T follicular helper cell (primary cell): ENCODE results near the gene MCRIP2.
"Not testable (repeated sequence)": the region's sequence is repeated elsewhere in the genome, so short reads cannot be mapped to it uniquely, and the experiment has no call there.

Experiments
- DNase-seq: peaks from one replicate; pipeline ENCODE4 v3.0.0-alpha.2; 2020; ENCODE audit warnings: low read depth
- total RNA-seq, 2 experiments: gene quantifications; one replicate each; lab custom pipeline; 2026; lab: John Stamatoyannopoulos, UW

The MCRIP2 gene, protein sequence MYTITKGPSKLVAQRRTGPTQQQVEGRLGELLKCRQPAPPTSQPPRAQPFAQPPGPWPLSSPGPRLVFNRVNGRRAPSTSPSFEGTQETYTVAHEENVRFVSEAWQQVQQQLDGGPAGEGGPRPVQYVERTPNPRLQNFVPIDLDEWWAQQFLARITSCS
- 20.6 to 26.3 reads per million in 2 experiments for total RNA-seq

DNA sequence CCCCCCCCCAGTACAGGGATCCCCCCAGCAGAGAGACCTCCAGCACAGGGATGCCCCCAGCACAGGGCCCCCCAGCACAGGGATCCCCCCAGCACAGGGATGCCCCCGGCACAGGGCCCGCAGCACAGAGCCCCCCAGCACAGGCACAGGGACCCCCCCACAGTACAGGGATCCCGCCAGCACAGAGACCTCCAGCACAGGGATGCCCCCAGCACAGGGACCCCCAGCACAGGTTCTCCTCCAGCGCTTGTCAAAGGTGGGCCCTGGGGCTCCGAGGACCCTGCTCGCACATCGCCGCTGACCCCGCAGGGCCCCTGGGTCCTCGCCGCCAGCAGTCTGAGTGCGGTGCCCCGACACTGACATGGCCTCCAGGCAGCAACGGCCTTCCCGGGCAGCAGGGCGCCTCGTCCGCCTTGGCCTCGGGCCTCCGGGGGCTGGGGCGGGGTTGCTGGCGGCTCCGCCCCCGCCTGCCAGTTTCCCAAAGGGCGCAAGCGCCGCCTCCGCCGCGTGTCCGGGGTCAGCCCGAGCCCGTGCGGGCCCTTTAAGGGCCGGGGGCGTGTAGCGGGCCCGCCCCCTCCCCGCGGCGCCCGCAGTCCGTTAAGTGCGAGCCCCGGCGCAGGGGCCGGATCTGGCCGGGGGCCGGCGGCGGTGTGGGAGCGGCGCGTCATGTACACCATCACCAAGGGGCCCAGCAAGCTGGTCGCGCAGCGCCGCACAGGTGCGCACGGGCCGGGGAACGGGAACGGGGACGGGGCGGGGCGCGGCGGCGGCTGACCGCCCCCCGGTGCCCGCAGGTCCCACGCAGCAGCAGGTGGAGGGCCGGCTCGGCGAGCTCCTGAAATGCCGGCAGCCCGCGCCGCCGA lies at the start of gene MCRIP2:
TSS of gene MCRIP2 (plus strand) at position 503 of the 863 bp plus-strand sequence. CDS start at position 667, 164 bp downstream.
- peak; percentile 20 for DNase-seq

DNA sequence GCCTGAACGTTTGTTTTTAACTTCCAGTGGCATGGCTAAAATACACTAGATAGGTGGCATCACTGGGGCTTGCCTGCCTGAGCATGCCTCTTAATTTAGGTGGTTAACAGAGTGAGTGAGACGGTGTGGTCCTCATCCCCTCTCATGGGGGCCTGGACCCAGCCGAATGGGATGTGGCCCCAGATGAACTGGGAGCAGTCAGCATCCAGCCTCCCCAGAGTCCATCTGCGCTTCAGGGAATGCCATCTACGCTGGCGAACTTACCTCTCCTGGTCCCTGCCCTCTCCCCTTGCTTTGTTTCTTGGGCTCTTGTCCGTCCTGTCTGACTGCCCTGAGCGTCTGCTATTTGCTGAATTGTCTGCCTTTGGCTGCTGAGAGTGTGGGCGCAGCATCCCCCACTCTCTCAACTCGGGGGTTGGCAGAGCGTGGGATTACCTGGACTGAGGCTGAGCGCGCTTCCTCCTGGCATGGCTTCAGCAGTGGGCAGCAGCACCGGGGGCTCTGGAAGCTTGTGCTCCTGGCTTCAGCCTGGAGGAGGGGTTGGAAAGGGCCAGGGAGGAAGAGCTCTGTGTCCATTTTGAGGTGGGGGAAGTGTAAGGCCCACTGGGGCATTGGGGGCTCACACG lies 49.6 kb upstream of the MCRIP2 start:
- no peak for DNase-seq

DNA sequence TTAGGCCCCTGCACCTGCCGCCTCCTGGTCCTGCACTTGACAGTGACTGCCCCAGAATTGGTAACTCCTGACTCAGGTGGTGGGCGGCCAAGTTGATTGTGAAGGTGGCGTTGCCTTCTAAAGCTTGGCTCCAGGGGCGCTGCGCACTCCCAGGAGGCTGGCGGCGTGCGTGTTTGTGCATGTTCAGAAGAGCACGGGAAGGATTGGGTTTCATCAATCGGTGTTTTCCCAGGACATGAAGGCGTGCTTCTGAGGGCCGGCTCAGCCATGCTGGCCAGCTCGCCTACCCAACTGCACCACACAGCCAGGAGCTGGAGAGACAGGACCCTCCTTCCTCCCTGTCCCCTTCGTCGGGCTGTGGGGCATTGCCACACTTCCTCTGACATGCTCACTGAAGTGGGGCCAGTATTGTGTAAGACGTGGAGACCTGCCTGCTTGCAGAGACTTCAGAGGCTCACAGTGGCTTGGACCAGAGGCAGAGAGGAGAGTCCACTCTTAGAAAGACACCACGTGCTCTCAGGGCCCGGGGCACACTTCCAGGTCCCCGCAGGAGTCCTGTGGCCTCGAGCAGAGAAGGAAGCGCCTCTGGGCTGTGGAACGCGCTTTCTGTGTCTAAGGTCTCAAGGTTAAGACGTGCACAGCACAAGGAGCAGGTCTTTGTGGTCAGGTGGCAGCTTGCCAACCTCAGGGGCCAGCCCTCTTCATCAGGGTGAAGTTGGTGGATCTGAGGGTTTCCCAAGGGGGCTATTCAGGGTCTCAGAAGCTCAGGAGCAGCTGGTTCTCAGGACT lies 48.9 kb upstream of the MCRIP2 start:
- DNase-seq, result no peak

DNA sequence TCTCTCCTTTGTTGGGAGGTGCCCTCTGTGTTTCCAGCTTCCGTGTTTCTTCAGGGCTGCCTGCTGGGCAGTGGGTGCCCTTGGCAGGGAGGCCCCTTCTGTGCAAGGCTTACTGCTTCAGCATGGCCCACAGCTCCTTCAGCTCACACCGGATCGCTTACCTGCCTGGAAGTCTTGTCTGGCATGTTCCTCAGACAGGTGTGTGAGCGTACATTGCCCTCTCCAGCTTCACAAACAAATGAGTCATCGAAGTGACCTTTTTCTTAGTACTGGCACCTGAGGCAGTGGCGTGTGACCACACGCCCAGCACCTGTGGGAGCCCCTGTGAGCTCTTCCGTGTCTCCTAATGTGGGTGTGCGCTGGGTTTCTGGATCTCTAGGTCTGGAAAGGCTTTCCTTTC lies 48.2 kb upstream of the MCRIP2 start:
- no peak for DNase-seq

DNA sequence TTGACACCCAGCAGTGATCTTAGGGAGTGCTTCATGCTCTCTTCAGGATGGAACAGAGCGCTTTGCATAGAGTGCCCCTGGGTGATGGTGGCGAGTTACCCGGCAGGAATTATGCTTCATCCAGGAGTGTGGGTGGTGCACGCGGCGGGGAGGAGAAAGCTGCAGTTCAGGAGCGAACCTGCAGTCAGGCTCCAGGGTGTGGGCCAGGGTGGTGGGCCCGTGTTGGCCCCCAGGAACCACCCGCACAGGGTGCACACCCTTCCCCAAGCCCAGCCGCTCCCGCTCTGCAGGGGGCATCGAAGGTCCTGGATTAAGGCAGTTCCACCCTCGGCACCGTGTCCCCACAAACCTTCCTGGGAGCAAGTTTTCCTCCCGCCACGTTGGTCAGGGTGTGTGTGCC lies 47.8 kb upstream of the MCRIP2 start:
- DNase-seq, result no peak

DNA sequence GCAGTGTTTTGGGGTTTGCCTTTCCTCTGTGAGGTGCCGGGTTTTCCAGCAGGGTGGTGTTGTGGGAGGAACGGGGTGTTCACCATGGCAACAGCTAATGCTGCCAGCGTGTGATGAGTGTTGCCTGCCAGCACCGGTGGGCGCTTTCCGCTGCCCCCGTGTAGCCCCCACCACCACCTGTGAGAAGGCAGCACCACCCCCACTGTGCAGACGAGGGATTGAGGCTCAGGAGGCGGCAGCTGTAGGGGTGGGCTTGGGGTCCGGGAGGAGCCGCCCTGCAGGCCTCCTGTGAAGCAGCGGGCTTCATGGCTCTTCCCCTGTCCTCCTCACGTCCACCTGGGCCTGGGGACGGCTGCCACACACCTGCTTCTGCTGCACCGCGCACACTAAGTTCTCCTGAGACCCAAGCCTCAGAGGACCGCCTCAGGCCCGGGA lies 46.5 kb upstream of the MCRIP2 start:
- no peak for DNase-seq

DNA sequence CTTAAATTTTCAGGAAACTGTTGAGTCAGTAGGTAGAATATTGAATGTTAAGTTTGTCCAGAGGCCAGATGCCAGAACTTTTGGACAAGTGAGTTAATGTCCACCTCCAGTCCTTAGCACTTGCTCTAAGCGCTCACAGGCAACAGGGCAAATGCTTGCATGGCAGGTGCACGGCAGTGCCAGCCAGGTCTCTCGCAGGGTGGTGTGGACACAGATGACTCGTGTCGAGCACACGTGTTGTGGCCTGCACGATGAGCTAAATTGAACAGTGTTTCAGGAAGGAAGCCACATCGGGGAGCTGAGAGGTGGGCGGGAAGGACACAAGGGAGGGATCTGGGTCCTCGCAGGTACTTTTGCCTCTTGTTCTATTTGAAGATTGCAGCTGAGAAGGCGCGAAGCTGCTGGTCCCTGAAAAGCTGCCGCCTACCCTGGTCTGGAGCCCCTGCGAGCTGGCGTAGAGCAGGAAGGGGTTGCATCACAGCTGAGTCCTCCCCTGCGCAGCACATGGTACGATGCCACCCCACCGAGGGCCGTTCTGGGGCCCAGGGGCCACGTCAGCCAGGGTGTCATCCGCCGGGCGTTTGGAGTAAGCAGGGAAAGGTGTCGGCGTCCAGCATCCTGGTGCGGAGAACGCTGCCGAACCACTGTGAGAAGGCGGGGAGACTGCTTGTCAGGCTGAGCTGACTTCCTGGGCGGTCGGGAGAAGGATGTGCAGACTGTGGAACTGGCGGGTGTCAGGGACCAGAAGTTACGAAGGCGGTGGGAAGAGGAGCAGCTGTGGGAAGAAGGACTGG lies 45.5 kb upstream of the MCRIP2 start:
- DNase-seq, result no peak

DNA sequence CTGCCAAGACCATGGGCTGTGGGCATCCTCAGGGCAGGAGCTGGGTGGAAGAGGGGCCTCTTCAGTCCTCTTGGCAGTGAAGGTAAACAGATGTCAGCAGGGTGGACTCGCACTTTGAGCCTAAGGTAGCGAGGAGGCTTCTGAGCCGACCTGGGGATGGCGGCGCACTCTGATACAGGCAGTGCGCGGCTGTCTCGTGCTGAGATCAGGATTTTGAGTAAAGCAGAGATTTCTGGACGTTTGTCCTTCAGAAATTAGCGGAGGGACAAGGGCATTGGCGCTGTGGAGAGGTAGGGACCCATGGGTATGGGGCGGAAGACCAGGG lies 44.9 kb upstream of the MCRIP2 start:
- DNase-seq, result no peak

DNA sequence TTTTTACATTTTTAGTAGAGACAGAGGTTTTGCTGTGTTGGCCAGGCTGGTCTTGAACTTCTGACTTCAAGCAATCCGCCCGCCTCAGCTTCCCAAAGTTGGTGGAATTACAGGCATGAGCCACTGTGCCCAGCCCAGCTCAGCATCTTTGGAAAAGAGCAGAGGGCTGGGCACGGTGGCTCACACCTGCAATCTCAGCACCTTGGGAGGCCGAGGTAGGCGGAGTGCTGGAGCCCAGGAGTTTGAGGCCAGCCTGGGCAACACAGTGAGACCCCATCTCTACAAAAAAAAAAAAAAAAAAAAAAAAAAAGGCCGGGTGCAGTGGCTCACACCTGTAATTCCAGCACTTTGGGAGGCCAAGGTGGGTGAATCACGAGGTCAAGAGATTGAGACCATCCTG lies 44.0 kb upstream of the MCRIP2 start:
- not testable (repeated sequence) for DNase-seq

DNA sequence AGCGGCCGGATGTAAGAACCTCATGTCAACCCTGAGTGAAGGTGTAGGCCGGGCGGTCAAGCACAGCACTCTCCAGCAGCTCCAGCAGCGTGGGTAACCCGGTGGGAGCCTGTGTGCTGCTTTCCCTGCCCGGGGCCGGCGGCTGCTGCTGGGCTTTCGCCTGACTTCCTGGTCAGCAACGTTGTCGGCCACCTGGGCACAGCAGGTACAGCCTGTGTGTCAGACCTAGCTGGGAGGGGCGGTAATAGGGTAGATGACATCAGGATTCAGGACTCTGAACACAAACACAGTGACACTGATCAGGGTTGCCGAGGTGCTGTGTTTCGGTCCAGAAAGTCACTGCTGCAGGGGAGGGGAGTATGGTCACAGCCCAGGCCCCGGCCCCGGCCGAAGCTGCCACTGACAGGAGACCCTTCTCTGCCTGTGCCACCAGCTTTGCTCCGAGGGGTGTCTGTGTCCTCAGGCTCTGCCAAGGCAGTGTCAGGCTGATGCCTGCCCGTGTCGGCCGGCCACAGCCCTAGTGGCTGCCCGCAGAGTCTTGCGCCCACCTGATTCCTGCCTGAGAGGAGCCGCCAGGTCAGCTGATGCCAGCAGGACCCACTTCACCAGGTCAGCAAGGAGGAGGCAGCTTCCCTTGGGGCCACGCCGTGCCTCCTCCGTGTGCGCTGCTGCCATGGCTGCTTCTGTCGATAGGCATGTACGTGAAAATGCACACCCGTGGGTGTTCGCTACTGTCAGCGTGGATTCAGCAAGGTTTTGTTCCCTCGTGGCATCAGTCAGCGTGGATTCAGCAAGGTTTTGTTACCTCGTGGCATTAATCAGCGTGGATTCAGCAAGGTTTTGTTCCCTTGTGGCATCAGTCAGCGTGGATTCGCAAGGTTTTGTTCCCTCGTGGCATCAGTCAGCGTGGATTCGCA lies 42.5 kb upstream of the MCRIP2 start:
- DNase-seq, result no peak

DNA sequence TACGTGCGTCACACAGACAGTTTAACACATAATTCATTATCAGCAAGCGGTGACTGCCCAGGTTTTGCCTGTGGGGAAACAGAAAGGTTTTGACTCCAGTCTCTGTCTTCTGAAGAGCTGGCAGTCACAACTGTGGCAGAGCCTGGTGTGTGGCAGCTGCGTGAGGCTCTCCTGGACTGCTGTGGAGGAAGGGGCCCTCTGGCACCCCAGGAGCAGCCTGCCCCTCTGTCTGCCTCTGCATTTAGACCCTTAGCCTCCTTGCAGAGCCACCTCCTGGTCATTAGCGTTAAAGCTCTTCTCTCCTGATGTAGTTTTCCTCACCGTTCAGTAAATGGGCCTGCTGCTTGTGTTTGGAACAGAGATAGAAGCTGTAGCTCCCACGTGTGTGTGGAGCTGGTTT lies 40.8 kb upstream of the MCRIP2 start:
- DNase-seq, result no peak

DNA sequence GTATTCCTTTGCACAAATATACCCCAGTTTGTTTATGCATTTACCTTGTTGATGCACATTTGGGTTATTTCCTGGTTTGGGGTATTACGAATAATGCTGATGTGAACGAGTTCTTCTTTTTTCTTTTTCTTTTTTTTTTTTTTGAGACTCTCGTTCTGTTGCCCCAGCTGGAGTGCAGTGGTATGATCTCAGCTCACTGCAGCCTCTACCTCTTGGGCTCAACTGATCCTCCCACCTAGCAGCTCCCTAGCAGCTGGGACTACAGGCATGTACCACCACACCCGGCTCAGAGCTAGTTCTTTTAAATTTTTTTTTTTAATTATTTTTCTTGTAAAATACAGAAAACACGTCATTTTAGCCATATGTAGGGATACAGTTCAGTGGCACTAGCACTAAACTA lies 37.7 kb upstream of the MCRIP2 start:
- DNase-seq, result no peak

DNA sequence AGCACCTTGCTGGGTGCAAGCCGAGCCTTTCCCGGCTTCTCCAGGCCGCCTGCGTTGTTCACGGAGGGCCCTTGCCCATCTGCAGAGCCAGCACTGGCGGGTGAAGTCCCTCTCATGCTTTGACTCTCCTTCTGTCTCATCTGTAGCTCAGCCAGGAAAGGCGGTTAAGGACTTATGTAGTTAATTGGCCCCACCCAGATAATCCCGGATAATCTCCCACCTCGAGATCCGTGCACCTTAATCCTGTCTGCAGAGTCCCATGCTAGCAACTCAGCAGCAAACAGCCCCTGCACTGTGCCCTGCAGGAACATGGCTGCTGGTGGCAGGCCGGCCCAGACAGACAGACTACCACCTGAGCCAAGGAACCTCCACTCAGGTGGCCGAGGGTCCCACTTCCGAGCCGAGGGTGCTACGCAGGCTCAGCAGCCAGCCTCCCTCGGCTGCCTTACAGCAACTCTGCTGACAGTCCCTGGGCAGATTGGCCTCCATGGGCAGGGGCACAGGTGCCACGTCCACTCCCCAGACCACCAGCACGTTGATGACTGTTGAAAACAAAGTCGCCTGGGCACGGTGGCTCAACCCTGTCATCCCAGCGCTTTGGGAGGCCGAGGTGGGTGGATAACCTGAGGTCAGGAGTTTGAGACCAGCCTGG lies 34.8 kb upstream of the MCRIP2 start:
- DNase-seq, result no peak

DNA sequence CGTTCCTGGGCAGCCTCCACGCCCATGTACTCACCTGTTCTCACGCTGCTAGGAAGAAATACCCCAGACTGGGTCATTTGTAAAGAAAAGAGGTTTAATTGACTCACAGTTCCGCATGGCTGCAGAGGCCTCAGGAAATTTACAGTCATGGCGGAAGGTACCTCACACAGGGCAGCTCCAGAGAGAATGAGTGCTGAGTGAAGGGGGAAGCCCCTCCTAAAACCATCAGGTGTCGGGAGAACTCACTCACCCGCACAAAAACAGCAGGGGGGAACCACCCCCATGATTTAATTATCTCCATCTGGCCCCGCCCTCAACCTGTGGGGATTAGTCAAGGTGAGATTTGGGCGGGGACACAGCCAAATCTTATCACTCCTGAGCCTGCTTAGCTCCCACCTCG lies 33.6 kb upstream of the MCRIP2 start:
- no peak for DNase-seq

DNA sequence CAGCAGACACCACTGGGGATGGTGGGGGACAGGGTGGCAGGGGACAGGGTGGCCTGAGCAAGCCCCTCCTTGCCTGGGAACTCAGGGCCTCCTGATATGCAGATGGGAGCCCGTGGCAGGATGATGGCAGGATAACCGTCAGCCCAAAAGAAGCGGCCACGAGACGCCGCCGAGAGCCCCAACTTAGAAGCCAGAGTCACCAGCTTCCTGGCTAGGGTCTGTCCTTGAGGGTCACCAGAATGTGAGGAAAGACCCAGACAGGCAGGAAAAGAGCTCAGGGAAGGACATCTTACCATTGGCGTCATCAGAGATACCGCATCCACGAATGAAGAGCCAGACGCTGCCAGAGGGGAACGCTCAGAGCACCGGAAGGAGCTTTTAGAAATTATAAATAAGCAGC lies 32.3 kb upstream of the MCRIP2 start:
- no peak for DNase-seq

DNA sequence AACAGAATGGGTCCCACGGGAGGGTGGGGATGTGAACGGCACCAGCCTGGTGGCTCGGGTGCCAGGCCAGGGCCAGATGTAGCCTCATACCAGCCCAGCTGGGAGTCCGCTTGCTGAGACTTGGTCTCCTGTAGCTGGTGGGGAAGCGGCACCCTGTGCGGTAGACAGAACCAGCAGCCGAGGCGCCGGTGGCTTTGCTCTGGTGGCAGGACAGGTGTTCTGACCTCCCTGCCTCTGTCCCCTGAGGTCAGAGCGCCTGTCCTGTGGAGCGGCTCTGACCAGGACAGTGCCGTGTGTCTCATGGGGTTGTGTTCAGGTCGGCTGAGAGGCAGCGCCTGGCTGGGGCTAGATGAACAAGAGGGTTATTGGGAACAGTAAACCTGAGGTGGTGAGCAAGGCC lies 31.6 kb upstream of the MCRIP2 start:
- no peak for DNase-seq

DNA sequence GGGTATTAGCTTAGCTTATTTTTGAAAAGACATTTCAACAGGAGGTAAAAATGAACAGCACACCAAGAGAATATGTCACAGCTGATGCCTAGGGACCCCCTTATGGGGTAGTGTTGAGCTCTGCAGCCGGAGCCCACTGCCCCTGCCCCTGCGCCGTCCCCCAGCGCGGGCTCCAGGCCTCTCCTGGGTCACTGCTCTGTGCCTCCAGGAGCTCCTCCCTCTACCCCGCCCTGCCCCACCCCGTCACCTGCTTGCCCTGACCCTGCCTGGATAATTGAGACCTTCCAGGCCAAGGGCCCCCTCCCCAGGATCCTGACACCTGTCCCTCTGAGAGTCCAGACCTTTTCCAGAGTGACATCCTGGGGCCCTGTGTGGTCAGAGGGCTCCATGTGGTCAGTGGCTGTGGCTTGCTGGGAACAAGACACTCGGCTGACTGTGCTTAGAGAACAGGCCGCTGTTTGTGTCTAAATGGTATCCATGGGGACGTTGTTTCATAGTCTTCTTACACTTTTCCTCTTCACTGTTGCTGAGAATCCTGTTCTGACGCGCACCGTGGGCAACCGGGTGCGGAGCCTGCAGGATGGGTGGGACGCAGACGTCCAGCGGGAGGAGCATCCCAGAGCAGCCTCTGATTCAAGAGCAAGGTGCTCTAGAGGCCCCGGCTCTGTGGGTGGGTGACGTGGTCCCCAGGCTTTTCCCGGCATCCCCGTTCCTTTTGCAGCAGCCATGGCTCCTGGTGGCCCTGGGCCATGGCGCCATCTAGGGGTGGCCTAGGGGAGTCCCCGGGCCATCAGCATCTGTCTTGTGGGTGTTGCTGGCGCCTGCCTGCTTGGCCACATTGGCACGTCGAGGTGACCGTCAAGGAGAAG lies 30.9 kb upstream of the MCRIP2 start:
- peak; percentile 37 for DNase-seq

DNA sequence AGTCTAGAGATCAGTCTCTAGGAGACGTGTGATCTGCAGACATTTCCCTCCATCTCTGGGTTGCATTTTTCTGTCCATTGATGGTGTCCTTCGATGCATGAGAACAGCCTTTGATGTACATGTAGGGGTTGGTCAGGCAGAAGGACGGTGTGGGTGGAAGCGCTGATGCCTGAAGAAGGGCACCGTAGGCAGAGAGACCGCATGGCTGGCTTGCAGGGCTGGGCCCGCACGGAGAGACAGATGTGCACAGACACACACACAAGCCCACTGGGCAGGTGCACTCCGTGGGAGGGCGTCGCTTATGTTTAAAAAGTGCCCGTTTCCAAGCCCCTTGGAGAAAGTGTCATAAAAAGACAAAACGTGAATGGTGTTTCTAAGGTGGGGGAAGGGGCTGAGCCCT lies 26.5 kb upstream of the MCRIP2 start:
- no peak for DNase-seq
